GM12878 (cell line): ENCODE data around the gene FAM222A. TPM values are rescaled to one million over a fixed set of nuclear protein-coding genes. Genes with fewer than 3 reads are reported as not detected.

Experiments
- ATAC-seq: fragments of 200-7000 bp; cut with Tn5 transposase; 3 replicates; pipeline ENCODE4 v1.9.1; 2020; ENCODE audit warnings: mild to moderate bottlenecking, moderate library complexity
- BruUV-seq: library from RNA; stranded (reverse); fragments of 400-500 nt; replicated peaks from 2 replicates; lab custom pipeline; 2021; lab: Mats Ljungman, UMichigan
- CTCF ChIA-PET: fragments of 300-600 bp; sonication (Branson Sonifier 250); formaldehyde crosslinking; extraction: SDS; loops from one replicate; lab custom pipeline; 2021; ENCODE audit warnings: inconsistent platforms; lab: Yijun Ruan, JAX
- POLR2A ChIA-PET: fragments of 350-600 bp; formaldehyde crosslinking; extraction: SDS; loops from one replicate; lab custom pipeline; 2021; ENCODE audit warnings: inconsistent platforms; lab: Charles Lee
- RAD21 ChIA-PET: fragments of 300-600 bp; sonication (Branson Sonifier 250); formaldehyde crosslinking; loops from one replicate; lab custom pipeline; 2023; ENCODE audit warnings: antibody characterized with exemption; ENCODE audit not compliant: unreplicated experiment; lab: Charles Lee
- SMC1A ChIA-PET: fragments of 300-600 bp; sonication (Branson Sonifier 250); formaldehyde crosslinking; loops from one replicate; lab custom pipeline; 2023; ENCODE audit not compliant: unreplicated experiment, uncharacterized antibody; lab: Charles Lee
- DNase-seq: peaks from one replicate; pipeline ENCODE4 v3.0.0-alpha.2; 2011; ENCODE audit warnings: low read depth, low spot score
- FAIRE-seq: peaks from 3 replicates; lab custom pipeline; 2011; peaks lifted over from hg19 to GRCh38; lab: Jason Lieb, UNC
- H2AFZ ChIP-seq: 2 replicates; pipeline ENCODE4 v1.6.0; 2011; ENCODE audit warnings: low read depth, low read length, control low read depth; ENCODE audit not compliant: control insufficient read depth
- H3K27ac ChIP-seq: 2 replicates; pipeline ENCODE4 v1.5.1; 2011; ENCODE audit warnings: control low read depth; ENCODE audit not compliant: control insufficient read depth, insufficient read depth
- H3K27me3 ChIP-seq, 2 experiments: replicated peaks in 1 of 2; 2 replicates each; pipeline versions ENCODE4 v1.6.0 to v1.6.1; 2011; ENCODE audit warnings: low read length in 1 of 2; ENCODE audit not compliant: control insufficient read depth in 2 of 2, insufficient read depth in 2 of 2
- H3K36me3 ChIP-seq, 2 experiments: 2 replicates each; pipeline ENCODE4 v1.5.1; 2011; ENCODE audit warnings: low read length in 1 of 2; ENCODE audit not compliant: control insufficient read depth in 2 of 2, insufficient read depth in 2 of 2
- H3K4me1 ChIP-seq: 2 replicates; pipeline ENCODE4 v1.6.1; 2011; ENCODE audit warnings: mild to moderate bottlenecking, low read length, moderate library complexity, mixed read lengths; ENCODE audit not compliant: control insufficient read depth, insufficient read depth
- H3K4me2 ChIP-seq: 2 replicates; pipeline ENCODE4 v1.6.0; 2011; ENCODE audit warnings: control low read depth; ENCODE audit not compliant: control insufficient read depth, insufficient read depth
- H3K4me3 ChIP-seq: fragments of 200-600 bp; sonication (generic); 2 replicates; pipeline ENCODE4 v1.5.1; 2016
- H3K79me2 ChIP-seq: 2 replicates; pipeline ENCODE4 v1.6.0; 2011; ENCODE audit warnings: low read length; ENCODE audit not compliant: control insufficient read depth, insufficient read depth
- H3K9ac ChIP-seq: 2 replicates; pipeline ENCODE4 v1.8.0; 2011; ENCODE audit warnings: low read length, control low read depth, mixed read lengths; ENCODE audit not compliant: control insufficient read depth, insufficient read depth
- H3K9me3 ChIP-seq: replicated peaks from 3 replicates; pipeline ENCODE4 v1.5.1; 2011; ENCODE audit warnings: mild to moderate bottlenecking, low read length; ENCODE audit not compliant: control insufficient read depth, insufficient read depth
- H4K20me1 ChIP-seq: 2 replicates; pipeline ENCODE4 v1.6.0; 2011; ENCODE audit not compliant: control insufficient read depth, insufficient read depth
- FOXK2 ChIP-seq: fragments of 450-650 bp; IDR thresholded peaks from 2 replicates; pipeline ENCODE4 v1.6.1; 2017; ENCODE audit warnings: mild to moderate bottlenecking, moderate library complexity
- GATAD2B ChIP-seq: fragments of 450-650 bp; conservative IDR thresholded peaks from 2 replicates; pipeline ENCODE4 v1.6.1; 2017; ENCODE audit warnings: low read depth, mild to moderate bottlenecking, moderate library complexity
- HCFC1 ChIP-seq: fragments of 150-350 bp; IDR thresholded peaks from 2 replicates; pipeline ENCODE4 v1.6.1; 2014; ENCODE audit warnings: low read length
- MTA3 ChIP-seq: IDR thresholded peaks from 2 replicates; pipeline ENCODE4 v1.6.1; 2012; ENCODE audit warnings: low read length, inconsistent platforms, borderline replicate concordance
- RAD21 ChIP-seq: IDR thresholded peaks from 2 replicates; pipeline ENCODE4 v1.6.1; 2011; ENCODE audit warnings: mild to moderate bottlenecking, low read depth, low read length, moderate library complexity; ENCODE audit not compliant: insufficient read depth
- SUPT20H ChIP-seq: IDR thresholded peaks from 2 replicates; pipeline ENCODE4 v1.6.1; 2011; ENCODE audit warnings: low read depth, mild to moderate bottlenecking, low read length, moderate library complexity, borderline replicate concordance; ENCODE audit not compliant: control insufficient read depth
- ZBED1 ChIP-seq: IDR thresholded peaks from 2 replicates; pipeline ENCODE4 v1.6.1; 2016; ENCODE audit warnings: borderline replicate concordance
- WGBS: methylation state at CpG from one replicate; pipeline ENCODE4 v1.1.6; 2016; ENCODE audit warnings: low lambda C conversion rate; ENCODE audit not compliant: insufficient replicate concordance, insufficient coverage; ENCODE audit errors: missing lambda C conversion rate; 5-methylcytosine and 5-hydroxymethylcytosine counted together
- in situ Hi-C: fragments of 300-500 bp; cut with MboI; formaldehyde crosslinking; loops from 9 replicates; pipeline ENCODE4 v1.14.3; 2018; ENCODE audit warnings: mixed read lengths
- intact Hi-C: fragments of 100-400 bp; cut with micrococcal nuclease; formaldehyde crosslinking; loops from one replicate; pipeline ENCODE4 v1.14.2; 2022; ENCODE audit not compliant: unreplicated experiment
- polyA plus RNA-seq, 11 experiments: library from polyadenylated mRNA; depleted of rRNA in 4 of 11; unstranded in 6 of 11; stranded (reverse) in 5 of 11; fragments of >200 nt; fragmentation: Nextera tagmentation in 4 of 11; fragmentation: Illumina TruSeq in 1 of 11; extraction: Ambion mirVana in 4 of 11; extraction: Trizol in 1 of 11; gene quantifications; 1 replicate in 1 of 11; 2 replicates in 10 of 11; pipeline versions ENCODE4 v1.2.1 to v1.2.3, GENCODE V29; 2011 to 2016; ENCODE audit warnings: inconsistent platforms in 2 of 11, missing spikeins in 2 of 11, low read depth in 1 of 11
- total RNA-seq, 4 experiments: library from RNA; depleted of rRNA in 3 of 4; stranded (reverse); fragments of >200 nt in 3 of 4; fragmentation: Illumina TruSeq in 1 of 4; extraction: Trizol in 1 of 4; gene quantifications; 2 replicates each; pipeline versions ENCODE4 v1.2.1 to v1.2.3, GENCODE V29; 2013 to 2021
- TF ChIP-seq, protein P1 (sequence below): fragments of 450-650 bp; IDR thresholded peaks from 2 replicates; pipeline ENCODE4 v1.6.1; 2017; ENCODE audit warnings: mild to moderate bottlenecking, low read depth, inconsistent platforms; ENCODE audit not compliant: poor library complexity, severe bottlenecking
- TF ChIP-seq, protein P2 (sequence below): fragments of 450-650 bp; IDR thresholded peaks from 2 replicates; pipeline ENCODE4 v1.6.1; 2018; ENCODE audit warnings: mild to moderate bottlenecking, low read depth, moderate library complexity; ENCODE audit not compliant: partially characterized antibody
- TF ChIP-seq, protein P3 (sequence below): IDR thresholded peaks from 2 replicates; pipeline ENCODE4 v1.6.1; 2012; ENCODE audit warnings: low read depth, low read length, improper control_type of control experiment

Gene FAM222A
- total and polyA plus RNA-seq, 10 of the 15 experiments (the other 5 are each of a cell fraction or from before 2014, with no cell fraction given): 0.04 to 0.49 (median 0.14) TPM; not detected in 3

DNA sequence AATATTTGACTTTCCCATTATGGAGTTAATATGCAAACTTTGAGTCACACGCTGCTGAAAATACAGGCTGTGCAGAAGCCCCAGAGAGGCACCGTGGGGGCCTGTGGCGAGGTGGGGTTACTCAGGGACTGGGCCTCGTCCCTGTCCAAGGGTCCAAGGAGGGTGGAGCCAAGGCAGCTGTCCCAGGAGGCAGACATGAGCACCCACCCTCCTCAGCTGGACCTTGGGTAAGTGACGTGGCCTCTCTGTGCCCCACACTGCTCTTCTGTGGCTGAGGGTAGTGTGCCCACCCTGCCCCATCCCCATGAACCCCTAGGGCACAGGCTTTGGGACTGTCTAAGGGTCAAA, 39.4 kb downstream of the FAM222A start:
- CTCF ChIA-PET: no interaction called here

DNA sequence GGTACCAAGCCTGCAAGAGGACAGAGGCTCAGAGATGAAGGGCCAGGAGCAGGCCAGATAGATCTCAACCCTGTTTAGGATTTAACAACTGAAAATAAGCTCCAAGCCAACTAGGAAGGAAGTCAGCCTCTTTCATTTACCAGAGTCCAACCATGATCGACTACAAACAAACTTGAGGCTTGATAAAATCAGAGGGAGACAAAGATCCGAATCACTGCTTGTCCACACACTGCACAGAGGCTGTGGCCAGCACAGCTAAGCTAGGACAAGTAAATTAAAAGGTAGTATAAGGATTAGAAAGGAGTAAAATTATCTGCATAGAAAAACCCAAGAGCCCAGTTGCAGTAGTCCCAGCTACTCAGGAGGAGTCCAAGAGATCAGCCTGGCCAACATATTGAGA, 40.3 kb downstream of the FAM222A start:
- CTCF ChIA-PET: interaction anchor here (1.9 kb wide), 1 partner anchor 156 kb away, joined by 6 read pairs; no protein-coding TSS in a partner anchor
- Histone ChIP-seq H4K20me1 (no peaks in the 10 kb centered on the region), H3K4me2 (no peak overlapping the region), H3K4me1 (no peaks in the 10 kb centered on the region), H3K27me3 (no peaks in the 10 kb centered on the region), H3K9me3 (no peaks in the 10 kb centered on the region; the same call in 2 of the 3 replicates), H3K79me2 (no peaks in the 10 kb centered on the region), H3K9ac (no peak overlapping the region), H3K27ac (no peak overlapping the region), H3K4me3 (no peak overlapping the region), H3K36me3 (no peaks in the 10 kb centered on the region), H2AFZ (no peak overlapping the region)
- RAD21 ChIA-PET: interaction anchor here (0.7 kb wide), 1 partner anchor 34 kb away, joined by 3 read pairs; no protein-coding TSS in a partner anchor
- no TSS peak for BruUV-seq
- DNase-seq (no peak), ATAC-seq (no peak), FAIRE-seq (no peak)
- intact Hi-C loops (no loop called here), in situ Hi-C loops (no loop called here)
- 0% methylated on average over 2 of the region's 2 CpGs for WGBS
- SMC1A ChIA-PET: no interaction called here
- POLR2A ChIA-PET: no interaction called here
- TF ChIP-seq HCFC1 (no peak), GATAD2B (no peak), SUPT20H (no peak)
- TF ChIP-seq, protein P1, sequence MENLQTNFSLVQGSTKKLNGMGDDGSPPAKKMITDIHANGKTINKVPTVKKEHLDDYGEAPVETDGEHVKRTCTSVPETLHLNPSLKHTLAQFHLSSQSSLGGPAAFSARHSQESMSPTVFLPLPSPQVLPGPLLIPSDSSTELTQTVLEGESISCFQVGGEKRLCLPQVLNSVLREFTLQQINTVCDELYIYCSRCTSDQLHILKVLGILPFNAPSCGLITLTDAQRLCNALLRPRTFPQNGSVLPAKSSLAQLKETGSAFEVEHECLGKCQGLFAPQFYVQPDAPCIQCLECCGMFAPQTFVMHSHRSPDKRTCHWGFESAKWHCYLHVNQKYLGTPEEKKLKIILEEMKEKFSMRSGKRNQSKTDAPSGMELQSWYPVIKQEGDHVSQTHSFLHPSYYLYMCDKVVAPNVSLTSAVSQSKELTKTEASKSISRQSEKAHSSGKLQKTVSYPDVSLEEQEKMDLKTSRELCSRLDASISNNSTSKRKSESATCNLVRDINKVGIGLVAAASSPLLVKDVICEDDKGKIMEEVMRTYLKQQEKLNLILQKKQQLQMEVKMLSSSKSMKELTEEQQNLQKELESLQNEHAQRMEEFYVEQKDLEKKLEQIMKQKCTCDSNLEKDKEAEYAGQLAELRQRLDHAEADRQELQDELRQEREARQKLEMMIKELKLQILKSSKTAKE: no peak
- TF ChIP-seq, protein P2, sequence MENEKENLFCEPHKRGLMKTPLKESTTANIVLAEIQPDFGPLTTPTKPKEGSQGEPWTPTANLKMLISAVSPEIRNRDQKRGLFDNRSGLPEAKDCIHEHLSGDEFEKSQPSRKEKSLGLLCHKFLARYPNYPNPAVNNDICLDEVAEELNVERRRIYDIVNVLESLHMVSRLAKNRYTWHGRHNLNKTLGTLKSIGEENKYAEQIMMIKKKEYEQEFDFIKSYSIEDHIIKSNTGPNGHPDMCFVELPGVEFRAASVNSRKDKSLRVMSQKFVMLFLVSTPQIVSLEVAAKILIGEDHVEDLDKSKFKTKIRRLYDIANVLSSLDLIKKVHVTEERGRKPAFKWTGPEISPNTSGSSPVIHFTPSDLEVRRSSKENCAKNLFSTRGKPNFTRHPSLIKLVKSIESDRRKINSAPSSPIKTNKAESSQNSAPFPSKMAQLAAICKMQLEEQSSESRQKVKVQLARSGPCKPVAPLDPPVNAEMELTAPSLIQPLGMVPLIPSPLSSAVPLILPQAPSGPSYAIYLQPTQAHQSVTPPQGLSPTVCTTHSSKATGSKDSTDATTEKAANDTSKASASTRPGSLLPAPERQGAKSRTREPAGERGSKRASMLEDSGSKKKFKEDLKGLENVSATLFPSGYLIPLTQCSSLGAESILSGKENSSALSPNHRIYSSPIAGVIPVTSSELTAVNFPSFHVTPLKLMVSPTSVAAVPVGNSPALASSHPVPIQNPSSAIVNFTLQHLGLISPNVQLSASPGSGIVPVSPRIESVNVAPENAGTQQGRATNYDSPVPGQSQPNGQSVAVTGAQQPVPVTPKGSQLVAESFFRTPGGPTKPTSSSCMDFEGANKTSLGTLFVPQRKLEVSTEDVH: no peak

More for the DNA sequence above, 39.4 kb downstream of the FAM222A start:
- DNase-seq (no peak), ATAC-seq (no peak), FAIRE-seq (no peak)
- H3K27ac ChIP-seq: no peak overlapping the region
- no peak overlapping the region for H3K9ac ChIP-seq
- intact Hi-C loops (no loop called here), in situ Hi-C loops (no loop called here)
- ChIA-PET RAD21 (no interaction called here), SMC1A (no interaction called here), POLR2A (no interaction called here)
- no peak overlapping the region for H3K4me2 ChIP-seq
- H3K79me2 ChIP-seq: no peaks in the 10 kb centered on the region
- no TSS peak for BruUV-seq
- no peaks in the 10 kb centered on the region for H3K36me3 ChIP-seq
- H3K9me3 ChIP-seq: no peaks in the 10 kb centered on the region; the same call in 2 of the 3 replicates
- TF ChIP-seq RAD21: no peak
- TF ChIP-seq ZBED1: no peak
- no peak for TF ChIP-seq MTA3
- TF ChIP-seq, protein P3, sequence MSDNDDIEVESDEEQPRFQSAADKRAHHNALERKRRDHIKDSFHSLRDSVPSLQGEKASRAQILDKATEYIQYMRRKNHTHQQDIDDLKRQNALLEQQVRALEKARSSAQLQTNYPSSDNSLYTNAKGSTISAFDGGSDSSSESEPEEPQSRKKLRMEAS: no peak
- TF ChIP-seq FOXK2: no peak
- H3K27me3 ChIP-seq: no peaks in the 10 kb centered on the region
- 13% methylated on average over 5 of the region's 5 CpGs for WGBS
- no peak overlapping the region for H3K4me3 ChIP-seq
- H4K20me1 ChIP-seq: no peaks in the 10 kb centered on the region
- no peak overlapping the region for H2AFZ ChIP-seq
- no peaks in the 10 kb centered on the region for H3K4me1 ChIP-seq
